HCT116 (cell line): Measurements from ENCODE around the gene SORL1.
"Not testable (repeated sequence)": the region's sequence is repeated elsewhere in the genome, so short reads cannot be mapped to it uniquely, and the experiment has no call there.

Experiments used
- RAD21 ChIP-seq: IDR thresholded peaks from 2 replicates; pipeline ENCODE4 v1.6.1; 2012; ENCODE audit warnings: low read depth, mild to moderate bottlenecking
- TF ChIP-seq, protein P1 (sequence below), 3 experiments: fragments of 200-600 bp in 1 of 3; sonication (generic) in 1 of 3; IDR thresholded peaks in 2 of 3; conservative IDR thresholded peaks in 1 of 3; 2 replicates each; pipeline ENCODE4 v1.5.1; 2012 to 2017; ENCODE audit warnings: low read depth in 2 of 3, low read length in 2 of 3, antibody characterized with exemption in 1 of 3, borderline replicate concordance in 1 of 3, control low read depth in 1 of 3, mild to moderate bottlenecking in 1 of 3, mixed read lengths in 1 of 3, mixed run types in 1 of 3, moderate library complexity in 1 of 3; ENCODE audit not compliant: insufficient read depth in 1 of 3

DNA sequence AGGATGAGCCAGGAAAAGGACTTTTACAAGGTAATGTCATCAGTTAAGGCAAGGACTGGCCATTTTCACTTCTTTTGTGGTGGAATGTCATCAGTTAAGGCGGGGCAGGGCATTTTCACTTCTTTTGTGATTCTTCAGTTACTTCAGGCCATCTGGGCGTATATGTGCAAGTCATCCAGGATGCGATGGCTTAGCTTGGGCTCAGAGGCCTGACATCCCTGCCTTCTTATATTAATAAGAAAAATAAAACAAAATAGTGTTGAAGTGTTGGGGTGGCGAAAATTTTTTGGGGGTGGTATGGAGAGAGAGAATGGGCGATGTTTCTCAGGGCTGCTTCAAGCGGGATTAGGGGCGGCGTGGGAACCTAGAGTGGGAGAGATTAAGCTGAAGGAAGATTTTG lies 185.5 kb downstream of the SORL1 start:
- TF ChIP-seq, protein P1, sequence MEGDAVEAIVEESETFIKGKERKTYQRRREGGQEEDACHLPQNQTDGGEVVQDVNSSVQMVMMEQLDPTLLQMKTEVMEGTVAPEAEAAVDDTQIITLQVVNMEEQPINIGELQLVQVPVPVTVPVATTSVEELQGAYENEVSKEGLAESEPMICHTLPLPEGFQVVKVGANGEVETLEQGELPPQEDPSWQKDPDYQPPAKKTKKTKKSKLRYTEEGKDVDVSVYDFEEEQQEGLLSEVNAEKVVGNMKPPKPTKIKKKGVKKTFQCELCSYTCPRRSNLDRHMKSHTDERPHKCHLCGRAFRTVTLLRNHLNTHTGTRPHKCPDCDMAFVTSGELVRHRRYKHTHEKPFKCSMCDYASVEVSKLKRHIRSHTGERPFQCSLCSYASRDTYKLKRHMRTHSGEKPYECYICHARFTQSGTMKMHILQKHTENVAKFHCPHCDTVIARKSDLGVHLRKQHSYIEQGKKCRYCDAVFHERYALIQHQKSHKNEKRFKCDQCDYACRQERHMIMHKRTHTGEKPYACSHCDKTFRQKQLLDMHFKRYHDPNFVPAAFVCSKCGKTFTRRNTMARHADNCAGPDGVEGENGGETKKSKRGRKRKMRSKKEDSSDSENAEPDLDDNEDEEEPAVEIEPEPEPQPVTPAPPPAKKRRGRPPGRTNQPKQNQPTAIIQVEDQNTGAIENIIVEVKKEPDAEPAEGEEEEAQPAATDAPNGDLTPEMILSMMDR (IDR thresholded peaks at IDR 0.05 in 2 of 3, conservative IDR thresholded peaks at IDR 0.05 in 1 of 3; ENCODE audit: borderline replicate concordance in 1 of 3, insufficient read depth in 1 of 3, low read depth in 2 of 3, low read length in 2 of 3): not testable (repeated sequence)
- not testable (repeated sequence) for TF ChIP-seq RAD21
